ENCODE measurements around the gene TOPAZ1.

The TOPAZ1 gene

DNA sequence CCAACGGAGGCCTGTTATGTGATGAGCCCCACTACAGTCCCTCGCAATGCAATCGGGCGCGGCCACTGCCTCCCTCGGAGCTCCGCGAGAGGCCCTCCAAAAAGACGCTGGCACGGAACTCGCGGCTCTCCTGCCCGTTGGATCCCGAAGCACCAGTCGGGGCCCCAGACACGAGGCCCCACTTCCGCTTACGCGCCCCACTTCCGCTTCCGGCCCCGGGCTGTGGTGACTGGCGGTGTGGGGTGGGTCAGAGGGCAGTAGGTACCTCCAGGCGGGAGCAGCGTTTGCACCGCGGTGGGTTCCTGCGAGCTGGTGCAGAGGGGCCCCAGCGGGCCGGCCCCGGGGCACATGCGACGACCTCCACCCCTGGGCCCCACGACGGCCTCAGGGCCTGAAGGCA is at the start of gene TOPAZ1:
TSS of gene TOPAZ1 (plus strand) at position 181 of the 400 bp plus-strand sequence. CDS start at position 349, 168 bp downstream.
- H3K4me3 ChIP-seq (replicated peaks; ENCODE audit: low read depth, low read length), result no peak within 1 kb of the TSS
- DNase-seq (ENCODE audit: extremely low read depth, low read depth), result no peak
- TF ChIP-seq, protein P1, sequence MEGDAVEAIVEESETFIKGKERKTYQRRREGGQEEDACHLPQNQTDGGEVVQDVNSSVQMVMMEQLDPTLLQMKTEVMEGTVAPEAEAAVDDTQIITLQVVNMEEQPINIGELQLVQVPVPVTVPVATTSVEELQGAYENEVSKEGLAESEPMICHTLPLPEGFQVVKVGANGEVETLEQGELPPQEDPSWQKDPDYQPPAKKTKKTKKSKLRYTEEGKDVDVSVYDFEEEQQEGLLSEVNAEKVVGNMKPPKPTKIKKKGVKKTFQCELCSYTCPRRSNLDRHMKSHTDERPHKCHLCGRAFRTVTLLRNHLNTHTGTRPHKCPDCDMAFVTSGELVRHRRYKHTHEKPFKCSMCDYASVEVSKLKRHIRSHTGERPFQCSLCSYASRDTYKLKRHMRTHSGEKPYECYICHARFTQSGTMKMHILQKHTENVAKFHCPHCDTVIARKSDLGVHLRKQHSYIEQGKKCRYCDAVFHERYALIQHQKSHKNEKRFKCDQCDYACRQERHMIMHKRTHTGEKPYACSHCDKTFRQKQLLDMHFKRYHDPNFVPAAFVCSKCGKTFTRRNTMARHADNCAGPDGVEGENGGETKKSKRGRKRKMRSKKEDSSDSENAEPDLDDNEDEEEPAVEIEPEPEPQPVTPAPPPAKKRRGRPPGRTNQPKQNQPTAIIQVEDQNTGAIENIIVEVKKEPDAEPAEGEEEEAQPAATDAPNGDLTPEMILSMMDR (IDR thresholded peaks at IDR 0.05; ENCODE audit: low read depth, low read length, missing control alignments), result no peak

DNA sequence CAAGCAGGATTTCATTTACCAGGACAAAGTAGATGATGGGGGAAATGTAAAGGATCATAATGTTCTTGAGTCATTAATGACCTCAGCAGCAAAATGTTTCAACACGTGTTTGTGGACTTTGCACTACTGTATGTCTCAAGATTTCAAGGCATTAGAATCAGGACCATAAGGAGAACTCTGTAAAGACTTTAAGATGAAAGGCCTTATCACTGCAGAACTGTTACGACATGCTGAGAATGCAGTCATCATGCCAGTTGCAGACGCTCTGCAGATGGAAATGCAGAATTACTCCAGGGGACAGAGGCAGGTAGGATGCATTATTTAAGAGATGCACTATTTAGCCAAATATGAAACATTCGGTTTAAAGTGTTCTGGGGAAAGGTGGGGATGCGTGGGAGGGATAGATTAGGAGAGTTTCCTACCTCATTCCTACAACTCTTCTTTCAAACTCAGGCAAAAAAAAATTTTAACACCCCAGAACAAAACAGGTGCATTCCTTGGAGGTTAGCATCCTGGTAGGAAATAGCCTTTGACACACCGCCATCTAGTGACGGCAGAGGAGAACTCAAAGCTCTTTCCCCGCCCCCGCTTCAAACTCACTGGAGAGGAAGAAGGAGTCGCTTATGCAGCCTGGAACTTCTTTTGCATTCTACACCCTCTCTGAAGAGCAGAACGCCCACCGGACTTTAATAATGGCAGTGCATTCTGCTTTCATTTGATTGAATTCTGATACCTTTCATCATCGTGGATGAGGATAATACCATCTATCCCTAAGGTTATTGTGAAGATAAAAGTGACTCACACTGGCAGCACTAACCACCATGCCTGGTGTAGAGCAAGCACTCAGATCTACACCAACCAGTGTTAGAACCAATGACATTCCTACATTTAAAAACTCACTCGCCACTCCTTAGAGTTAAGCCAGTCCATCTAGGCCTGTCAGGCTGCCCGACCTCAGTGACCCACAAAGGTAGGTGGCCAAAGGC is 43.1 kb upstream of the TOPAZ1 start:
- DNase-seq (ENCODE audit: extremely low read depth, low read depth), result peak; percentile 33
- TF ChIP-seq, protein P1 (IDR thresholded peaks at IDR 0.05; ENCODE audit: low read depth, low read length, missing control alignments), result peak; percentile 86
- no peak overlapping the region for H3K4me3 ChIP-seq (replicated peaks; ENCODE audit: low read depth, low read length)

DNA sequence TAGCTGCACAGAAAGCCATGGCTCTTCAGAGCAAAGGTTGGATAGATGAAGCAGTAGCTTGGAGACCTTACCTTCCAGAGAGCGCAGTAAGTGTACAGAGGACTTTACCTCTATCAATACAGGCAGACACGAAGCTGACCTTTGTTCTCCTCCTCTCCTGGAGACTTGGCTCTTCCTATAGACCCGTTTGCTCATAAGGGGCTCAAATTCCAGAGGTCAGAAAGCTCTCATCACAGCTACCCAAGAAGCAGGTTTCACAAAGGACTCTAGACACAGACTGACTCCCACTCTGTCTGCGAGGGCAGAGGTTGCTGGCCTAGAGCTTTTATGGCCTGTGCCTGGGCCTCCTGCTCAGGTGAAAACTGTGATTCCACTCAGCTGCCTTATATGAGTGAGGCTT is 35.4 kb upstream of the TOPAZ1 start:
- TF ChIP-seq, protein P1 (IDR thresholded peaks at IDR 0.05; ENCODE audit: low read depth, low read length, missing control alignments), result no peak
- no peak for DNase-seq (ENCODE audit: extremely low read depth, low read depth)
- no peak overlapping the region for H3K4me3 ChIP-seq (replicated peaks; ENCODE audit: low read depth, low read length)

DNA sequence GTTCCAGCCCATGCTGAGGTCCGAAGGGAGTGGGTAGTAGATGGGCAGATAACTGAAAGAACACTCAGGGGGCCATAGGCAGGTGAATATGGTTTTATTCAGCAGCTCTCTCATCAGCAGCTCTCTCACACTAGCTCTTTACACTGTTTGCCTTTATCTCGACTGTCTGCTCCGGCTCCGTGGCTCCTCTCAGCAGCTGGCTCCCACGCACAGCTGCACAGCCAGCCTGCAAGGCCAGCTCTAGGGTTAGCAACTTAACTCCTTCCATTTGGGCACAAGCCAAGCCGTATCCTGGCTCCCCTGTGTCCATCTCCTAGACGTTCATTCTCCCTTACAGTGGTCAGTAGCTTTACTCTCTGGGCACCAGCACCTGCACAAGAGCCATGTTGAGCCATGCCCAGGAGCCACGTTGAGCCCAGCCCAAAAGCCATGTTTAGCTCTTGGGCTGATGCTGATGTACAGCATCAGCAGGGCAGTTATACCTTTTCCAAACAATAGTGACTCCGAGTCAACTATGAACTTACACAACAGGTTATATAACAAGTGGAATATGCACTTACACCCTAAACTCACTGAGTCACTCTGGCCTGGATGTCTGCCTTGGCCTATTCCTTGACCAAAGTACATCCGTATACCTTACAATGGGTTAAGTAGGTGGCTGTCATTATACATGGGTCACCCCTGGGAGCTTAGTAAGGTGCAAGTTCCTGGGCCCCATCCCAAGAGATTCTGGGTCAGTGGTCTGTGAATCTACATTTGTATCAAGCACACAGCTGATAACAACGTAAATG is 34.6 kb upstream of the TOPAZ1 start:
- no peak overlapping the region for H3K4me3 ChIP-seq (replicated peaks; ENCODE audit: low read depth, low read length)
- TF ChIP-seq, protein P1 (IDR thresholded peaks at IDR 0.05; ENCODE audit: low read depth, low read length, missing control alignments), result no peak
- DNase-seq (ENCODE audit: extremely low read depth, low read depth), result no peak

DNA sequence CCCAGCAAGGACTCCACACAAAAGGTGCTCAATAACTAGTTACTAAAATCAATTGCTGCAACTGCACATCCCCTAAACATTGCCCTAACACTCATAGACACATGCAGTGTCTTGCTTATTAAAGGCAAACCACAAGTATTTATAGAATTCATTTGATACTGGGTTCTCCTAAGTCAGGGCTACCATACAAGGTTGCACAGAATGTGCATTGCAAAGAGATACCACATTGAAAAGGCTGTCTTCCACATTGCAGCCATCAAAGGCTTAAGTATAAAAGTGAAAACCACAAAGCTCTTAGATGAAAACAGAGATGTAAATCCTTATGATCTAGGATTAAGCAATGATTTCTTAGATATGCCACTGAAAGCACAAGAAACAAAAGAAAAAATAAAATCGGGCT is 33.6 kb upstream of the TOPAZ1 start:
- peak; percentile 9 for DNase-seq (ENCODE audit: extremely low read depth, low read depth)
- no peak overlapping the region for H3K4me3 ChIP-seq (replicated peaks; ENCODE audit: low read depth, low read length)
- TF ChIP-seq, protein P1 (IDR thresholded peaks at IDR 0.05; ENCODE audit: low read depth, low read length, missing control alignments), result no peak

DNA sequence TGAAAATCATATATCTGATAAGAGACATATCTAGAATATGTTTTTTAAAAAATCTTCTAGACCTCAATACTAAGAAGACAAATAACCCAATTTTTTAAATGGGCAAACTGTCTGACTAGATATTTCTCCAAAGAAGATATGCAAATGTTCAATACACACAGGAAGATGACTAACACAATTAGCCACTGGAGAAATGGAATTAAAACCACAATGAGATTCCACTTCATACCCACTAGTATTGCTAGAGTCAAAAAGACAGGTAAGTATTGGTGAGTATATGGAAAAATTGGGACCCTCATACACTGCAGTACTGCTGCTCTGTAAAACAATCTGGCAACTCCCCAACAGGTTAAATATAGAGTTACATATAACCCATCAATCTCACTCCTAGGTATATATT is 33.1 kb upstream of the TOPAZ1 start:
- no peak for DNase-seq (ENCODE audit: extremely low read depth, low read depth)
- H3K4me3 ChIP-seq (replicated peaks; ENCODE audit: low read depth, low read length), result no peak overlapping the region
- TF ChIP-seq, protein P1 (IDR thresholded peaks at IDR 0.05; ENCODE audit: low read depth, low read length, missing control alignments), result no peak
